ENCODE measurements around the gene DPRX.

The DPRX gene, protein sequence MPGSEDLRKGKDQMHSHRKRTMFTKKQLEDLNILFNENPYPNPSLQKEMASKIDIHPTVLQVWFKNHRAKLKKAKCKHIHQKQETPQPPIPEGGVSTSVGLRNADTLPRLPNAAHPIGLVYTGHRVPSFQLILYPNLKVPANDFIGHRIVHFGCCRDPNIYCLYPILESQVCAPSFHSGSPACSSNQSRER

DNA sequence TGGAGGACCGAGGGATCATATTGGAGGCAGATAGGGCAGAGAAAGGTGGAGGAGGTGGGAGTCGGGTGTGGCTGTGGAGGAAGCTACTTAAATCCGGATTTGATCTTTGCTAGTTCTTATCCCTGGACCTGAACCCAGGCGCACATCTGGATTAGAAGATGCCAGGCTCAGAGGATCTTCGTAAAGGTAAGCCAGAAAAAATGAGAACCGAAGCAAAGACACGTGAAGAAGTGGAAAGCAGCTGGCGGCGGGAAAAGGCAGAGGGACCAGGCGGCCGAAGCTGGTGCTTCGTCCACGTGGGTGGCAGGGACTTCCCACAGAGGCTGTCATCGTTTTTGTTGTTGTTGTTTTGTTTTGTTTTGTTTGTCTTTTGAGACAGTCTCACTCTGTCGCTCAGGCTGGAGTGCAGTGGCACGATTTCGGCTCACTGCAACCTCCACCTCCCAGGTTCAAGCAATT, at the start of gene DPRX:
DPRX (plus strand) TSS at position 51 of the 459 bp plus-strand sequence; CDS start at position 159, 108 bp downstream.
- no peak for DNase-seq

DNA sequence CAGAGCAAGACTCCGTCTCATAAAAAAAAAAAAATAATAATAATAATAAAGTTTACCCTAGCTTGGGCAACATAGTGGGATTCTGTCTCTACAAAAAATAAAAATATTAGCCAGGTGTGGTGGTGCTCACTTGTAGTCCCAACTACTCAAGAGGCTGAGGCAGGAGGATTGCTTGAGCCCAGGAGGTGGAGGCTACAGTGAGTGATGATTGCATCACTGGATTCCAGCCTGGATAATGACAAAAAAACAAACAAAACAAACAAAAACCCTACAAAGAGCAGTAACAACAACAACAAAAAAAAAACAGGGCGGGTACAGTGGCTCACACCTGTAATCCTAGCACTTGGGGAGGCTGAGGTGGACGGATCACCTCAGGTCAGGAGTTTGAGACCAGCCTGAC, 48.6 kb upstream of the DPRX start:
- no peak for DNase-seq

DNA sequence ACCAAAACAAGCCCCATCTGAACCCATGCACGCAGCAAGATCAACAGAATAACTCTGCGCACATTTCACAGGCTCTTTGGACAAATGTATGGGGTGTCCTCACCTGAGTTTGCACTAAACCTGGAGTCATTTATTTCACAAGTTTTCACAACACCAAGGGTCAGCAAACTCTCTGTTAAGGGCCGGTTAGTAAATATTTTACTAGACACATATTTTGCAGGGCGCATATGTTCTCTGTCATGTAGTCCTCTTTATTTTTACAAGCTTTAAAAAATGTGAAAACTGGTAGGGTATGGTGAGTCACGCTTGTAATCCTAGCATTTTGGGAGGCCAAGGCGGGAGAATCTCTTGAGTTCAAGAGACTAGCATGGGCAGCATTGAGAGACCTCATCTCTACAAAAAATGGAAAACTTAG, 45.5 kb upstream of the DPRX start:
- no peak for DNase-seq

DNA sequence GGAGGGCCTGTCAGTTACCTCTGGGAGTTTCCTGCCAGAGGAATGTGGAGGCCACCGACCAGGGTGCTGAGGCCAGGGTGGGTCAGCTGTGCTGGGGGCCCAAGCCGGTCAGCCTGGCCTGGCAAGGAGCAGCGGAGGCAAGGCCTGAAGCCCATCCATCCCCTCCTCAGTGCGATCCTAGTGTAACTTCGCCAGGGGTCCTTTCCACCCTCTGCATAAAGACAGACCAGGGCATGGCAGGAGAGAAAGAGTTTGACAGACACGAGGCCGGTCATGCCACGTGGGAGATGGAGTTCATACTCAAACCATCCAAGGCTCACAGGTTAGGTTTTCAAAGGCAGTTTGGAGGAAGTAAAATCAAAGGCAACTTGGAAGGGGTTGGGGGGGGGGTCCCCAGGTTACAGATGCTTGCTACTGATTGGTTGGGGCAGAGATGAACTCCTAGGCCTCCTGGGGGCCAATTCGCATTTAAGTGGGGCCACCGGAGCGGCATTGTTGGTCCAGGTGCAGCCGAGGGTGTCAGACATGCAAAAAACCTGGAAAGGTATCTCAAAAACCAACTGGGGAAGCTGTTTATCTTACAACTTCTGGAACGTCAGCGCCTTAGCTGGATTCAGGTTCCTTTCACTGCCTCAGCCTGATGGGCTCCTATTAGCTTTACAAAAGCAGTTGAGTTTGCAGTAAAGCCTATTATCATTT, 36.8 kb upstream of the DPRX start:
- no peak for DNase-seq

DNA sequence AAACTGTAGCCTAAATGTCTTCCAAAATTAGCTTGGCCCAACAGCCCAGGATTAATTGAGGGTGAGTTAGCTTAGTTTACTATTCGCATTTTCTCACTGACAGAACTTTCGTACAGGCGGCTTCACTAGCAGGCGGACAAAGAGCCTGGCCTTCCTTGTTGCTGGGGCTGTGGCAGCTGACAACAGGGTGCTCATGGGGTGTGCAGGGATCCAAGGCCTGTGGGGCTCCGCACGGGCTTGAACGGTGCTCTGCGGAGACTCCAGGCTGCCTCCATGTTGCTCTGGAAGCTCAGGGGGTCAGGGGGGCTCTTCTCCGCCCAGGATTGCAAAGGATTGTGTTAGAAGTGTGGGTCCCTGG, 36.3 kb upstream of the DPRX start:
- DNase-seq, result no peak

DNA sequence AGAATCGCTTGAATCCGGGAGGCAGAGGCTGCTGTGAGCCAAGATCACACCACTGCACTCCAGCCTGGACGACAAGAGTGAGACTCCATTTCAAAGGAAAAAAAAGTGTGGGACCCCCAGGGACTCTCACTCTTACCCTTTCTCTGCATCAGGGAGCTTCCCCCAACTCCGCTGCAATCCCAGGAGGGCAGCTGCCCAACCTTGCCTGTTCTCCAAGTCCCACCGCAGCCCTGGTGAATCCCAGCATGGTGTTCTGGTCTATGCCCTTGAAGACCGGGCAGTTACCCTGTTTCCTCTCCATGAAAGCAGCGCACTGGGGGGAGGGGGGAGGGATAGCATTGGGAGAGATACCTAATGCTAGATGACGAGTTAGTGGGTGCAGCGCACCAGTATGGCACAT, 35.7 kb upstream of the DPRX start:
- no peak for DNase-seq

DNA sequence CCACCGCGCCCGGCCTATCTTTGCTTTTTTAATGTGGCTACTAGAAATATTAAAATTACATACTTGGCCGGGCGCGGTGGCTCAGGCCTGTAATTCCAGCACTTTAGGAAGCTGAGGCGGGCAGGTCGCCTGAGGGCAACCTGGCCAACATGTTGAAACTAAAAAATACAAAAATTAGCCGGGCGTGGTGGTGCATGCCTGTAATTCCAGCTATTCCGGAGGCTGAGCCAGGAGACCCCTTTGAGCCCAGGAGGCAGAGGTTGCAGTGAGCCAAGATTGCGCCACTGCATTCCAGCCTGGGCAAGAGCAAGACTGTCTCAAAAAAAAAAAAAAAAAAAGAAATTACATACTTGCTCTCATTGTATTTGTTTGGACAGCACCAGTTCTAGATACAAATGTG, 34.8 kb upstream of the DPRX start:
- DNase-seq, result no peak

DNA sequence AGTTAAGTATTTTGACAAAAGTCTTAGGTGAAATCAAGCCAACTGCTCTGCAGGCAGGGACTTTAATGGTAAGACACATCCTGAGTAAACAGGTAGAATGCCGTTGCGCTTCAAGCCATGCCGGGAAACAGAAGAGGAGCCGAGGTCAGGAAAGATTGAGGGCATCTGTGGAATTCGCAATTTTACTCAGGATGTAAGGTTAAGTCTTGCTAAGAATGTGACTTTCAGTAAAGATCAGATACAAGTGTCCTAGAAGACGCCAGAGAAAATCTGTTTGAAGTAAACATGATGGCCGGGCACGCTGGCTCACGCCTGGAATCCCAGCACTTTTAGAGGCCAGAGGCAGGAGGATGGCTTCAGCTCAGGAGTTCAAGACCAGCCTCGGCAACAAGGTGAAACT, 33.4 kb upstream of the DPRX start:
- DNase-seq, result no peak

DNA sequence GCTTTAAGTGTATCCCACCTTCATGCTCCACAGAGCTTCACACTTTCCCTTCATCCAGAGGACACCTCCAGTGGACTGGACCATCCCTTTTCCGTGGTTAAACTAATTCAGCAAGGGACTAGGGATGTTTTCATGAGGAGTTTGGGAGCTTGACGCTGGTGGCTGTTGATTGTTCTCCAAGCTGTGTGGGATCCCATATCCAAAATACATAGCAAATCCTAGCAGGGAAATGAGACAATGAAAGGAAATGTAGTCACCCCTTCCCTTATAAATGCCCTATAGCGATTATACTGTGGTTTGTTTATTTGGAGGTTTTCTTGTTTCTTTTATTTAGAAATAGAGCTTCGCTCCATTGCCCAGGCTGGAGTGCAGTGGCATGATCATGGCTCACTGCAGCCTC, 31.6 kb upstream of the DPRX start:
- DNase-seq, result no peak

DNA sequence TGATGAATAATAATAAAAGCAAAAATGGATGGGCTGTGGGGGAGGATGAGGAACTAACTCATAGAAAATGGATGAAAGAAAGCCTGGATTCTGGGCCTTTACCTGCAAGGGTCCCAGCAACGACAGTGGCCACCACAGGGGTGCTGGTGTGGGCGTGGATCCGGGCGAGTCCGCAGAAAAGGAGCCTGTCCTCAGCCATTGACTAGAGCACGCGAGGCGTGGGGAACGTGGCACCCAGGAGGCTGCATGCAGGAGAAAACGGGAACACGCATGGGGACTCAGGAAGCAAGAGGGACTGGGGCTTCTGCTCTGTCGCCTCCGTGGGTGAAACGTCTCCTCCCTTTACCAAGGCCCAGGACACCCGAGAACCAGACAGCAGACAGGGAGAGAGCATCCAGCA, 25.8 kb upstream of the DPRX start:
- DNase-seq, result no peak

DNA sequence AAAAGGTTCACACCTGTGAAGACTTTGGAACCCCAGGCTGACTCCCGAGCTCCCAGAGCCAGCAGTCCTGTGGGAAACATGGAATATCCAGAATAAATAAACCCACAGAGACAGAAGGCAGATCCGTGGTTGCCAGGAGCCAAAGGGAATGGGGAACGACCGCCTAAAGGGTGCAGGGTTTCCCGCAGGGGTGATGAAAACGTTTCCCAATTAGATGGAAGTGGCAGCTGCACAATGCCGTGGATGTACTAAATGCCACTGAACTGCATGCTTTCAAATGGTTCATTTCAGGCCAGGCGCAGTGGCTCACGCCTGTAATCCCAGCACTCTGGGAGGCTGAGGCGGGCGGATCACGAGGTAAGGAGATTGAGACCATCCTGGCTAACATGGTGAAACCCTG, 23.4 kb upstream of the DPRX start:
- no peak for DNase-seq

DNA sequence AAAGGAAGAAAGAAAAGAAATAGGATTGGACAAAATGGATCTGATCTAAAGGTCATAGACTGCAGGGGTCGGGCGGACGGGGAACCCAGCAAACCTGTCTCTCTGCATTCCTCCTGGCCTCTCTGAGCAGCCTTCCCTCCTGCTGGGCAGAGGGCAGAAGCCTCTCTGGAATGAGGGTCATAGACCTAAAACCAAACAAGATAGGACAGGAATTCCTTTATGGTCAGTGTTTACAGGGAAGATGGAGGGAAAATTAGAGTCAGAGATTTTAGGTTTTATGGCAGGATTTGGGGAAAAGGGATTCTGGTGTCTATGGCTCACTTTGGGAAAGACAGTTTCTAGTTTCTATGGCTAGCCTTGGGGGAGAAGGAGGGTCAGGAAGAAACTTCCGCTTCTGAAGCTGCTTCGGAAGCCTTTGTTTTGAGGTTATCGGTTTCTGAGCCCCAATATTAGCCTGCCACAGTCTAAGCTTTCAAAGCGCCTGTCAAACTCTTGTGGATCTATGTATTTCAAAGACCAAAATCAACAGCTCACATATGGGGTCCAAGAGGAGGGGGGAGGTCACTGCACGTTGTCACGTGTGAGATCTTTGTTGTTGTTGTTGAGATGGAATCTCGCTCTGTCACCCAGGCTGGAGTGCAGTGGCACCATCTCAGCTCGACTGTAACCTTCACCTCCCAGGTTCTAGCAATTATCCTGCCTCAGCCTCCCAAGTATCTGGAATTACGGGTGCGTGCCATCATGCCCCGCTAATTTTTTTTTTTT, 18.9 kb upstream of the DPRX start:
- DNase-seq, result no peak

DNA sequence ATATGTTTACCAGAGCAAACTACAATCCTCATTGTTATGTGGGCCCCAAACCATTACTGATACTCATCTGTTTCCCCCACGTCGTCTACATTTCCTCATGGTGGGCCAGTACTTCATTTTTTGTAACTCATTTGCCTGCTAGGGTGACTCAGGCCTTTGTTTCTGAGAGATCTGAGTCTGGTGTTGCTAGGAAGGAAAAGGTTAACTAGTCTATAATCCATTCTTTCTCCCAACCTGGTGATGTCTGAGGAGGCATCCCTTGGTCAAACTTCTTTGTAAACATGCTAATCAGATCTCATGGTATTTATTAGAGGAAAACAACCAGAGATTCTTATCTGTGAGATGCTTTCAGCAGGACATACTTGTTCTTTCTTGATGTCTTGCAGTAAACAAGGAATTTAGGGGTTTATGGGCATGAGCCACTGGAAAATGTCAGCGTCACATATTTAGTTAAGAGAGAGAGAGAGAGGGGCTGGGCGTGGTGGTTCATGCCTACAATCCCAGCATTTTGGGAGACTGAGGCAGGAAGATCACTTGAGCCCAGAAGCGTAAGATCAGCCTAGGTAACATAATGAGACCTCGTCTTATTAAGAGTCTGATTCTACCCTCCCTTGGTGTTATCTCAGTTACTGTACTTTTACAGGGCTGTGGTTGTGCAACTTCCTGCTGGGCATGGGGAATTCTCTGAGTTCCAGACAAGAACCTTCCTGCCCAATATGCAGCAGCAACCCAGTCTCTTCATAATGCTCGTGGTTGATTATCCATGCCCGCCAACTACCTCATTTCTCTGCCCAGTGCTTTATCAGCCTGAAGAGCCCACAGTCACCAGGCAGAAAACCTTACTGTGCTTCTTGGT, 9.7 kb upstream of the DPRX start:
- no peak for DNase-seq

DNA sequence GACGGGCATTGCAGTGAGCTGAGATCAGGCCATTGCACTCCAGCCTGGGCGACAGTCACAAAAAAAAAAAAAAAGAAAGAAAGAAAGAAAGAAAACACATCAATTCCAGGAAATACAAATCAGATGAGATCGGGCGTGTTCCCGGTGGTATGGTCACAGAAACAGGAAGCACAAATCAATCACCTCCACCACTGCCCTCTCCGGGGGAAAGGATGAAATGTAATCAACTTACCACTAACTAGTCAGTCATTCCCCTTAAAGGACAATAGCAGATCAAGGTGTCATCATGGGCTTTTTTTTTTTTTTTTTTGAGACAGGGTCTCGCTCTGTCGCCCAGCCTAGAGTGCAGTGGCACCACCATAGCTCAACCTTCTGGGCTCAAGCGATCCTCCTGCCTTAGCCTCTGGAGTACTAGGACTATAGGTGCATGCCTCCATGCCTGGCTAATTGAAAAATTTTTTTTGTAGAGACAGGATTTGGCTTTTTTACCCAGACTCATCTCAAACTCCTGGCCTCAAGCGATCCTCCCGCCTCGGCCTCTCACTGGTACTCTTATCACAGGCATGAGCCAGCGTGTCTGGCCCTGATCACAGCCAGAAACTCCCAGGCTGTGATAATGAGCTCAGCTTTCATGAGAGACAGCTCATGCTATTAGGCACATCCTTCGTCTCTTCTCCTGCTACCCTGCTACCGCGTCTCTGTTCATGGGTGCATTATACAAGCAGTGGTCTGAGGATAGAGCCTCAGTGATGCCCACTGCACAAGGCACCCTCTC, 6.8 kb upstream of the DPRX start:
- DNase-seq, result no peak

DNA sequence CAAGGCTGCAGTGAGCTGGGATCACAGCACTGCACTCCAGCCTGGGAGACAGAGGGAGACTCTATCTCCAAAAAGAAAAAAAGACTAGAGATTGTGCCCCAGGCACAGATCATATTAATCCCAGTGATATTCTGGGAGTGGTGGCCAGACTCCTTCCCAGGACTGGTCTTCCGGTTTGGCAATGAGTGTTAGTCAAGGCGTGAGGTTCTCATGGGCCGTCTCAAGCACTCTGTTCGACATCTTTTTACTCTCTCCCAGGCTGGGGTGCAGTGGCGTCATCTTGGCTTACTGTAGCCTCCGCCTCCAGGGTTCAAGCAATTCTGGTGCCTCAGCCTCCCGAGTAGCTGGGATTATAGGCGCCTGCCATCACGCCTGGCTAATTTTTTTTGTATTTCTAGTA, 5.3 kb upstream of the DPRX start:
- no peak for DNase-seq

DNA sequence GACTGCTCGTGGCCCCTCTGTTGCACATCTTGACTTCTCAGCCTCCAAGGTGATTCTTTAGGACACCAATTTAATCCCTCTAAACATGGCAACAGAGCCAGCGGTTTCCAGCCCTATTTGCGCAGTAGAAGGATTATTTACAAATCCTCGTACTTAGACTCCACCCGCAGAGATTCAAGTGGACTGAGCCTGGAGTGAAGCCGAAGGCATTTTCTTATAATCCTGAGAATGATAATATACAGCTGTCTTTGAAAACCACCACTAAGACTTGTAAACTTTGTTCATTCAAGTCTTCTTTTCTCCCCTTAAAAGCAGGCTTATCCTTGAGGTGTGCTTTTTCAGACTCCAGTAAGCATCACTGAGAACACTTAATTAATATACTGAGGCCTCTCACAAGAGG, 4.8 kb upstream of the DPRX start:
- no peak for DNase-seq

DNA sequence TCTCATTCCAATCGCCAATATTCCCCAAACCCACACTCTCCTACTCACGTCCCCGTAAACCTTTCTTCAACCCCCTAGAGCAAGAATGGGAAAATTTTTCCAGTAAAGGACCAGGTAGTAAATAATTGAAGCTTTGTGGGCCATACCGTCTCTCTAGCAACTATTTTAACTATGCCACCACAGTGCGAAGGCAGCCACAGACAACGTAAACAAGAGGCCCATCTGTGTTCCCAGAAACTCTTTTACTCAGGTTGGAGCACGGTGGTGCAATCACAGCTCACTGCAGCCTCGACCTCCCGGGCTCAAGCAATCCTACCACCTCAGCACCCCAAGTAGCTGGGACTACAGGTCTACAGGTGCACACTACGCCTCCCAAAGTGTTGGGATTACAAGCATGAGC, 3.0 kb downstream of the DPRX start:
- DNase-seq, result no peak

DNA sequence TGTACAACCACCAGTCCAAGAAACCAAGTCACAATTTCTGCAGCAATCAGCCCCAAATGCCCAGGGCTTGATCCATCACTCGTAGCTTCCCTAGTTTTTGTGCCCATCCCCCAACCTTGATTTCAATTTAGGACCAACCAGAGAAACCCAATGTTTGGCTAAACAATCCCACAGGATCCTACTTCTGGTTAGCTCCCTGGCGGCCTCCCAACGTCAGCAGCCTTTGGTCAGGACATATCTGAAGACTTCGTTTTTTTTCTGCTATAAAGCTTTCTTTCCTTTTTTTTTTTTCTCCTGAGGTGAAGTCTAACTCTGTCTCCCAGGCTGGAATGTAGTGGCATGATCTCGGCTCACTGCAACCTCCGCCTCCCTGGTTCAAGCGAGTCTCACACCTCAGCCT, 7.7 kb downstream of the DPRX start:
- DNase-seq, result no peak

DNA sequence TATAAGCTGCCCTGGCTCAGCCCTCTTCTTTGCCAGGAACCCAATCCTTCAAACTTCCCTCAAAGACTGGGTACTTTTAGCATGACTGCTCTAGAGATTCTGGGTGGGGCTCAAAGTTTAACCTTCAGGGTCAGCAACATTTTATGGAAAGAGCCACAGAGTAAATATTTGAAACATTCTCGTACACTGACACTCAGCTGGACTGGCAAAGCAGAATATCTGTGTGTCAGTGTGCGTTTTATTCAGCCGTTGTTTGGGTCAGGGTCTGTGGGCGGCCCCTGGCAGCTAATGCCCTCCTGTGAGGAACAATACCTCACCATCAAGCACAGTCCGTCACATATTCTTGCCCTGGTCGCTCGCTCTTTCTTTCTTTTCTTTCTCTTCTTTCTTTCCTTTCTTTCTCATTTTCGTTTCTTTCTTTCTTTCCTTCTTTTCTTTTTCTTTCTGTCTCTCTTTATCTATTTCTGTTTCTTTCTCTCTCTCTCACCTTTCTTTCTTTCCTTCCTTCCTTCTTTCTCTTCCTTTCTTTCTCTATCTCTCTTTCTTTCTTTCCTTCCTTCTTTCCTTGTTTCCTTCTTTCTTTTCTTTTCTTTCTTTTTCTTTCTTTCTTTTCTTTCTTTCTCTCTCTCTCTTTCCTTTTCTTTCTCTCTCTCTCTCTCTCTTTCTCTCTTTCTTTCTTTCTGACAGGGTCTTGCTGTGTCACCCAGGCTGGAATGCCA, 10.7 kb downstream of the DPRX start:
- DNase-seq, result no peak

DNA sequence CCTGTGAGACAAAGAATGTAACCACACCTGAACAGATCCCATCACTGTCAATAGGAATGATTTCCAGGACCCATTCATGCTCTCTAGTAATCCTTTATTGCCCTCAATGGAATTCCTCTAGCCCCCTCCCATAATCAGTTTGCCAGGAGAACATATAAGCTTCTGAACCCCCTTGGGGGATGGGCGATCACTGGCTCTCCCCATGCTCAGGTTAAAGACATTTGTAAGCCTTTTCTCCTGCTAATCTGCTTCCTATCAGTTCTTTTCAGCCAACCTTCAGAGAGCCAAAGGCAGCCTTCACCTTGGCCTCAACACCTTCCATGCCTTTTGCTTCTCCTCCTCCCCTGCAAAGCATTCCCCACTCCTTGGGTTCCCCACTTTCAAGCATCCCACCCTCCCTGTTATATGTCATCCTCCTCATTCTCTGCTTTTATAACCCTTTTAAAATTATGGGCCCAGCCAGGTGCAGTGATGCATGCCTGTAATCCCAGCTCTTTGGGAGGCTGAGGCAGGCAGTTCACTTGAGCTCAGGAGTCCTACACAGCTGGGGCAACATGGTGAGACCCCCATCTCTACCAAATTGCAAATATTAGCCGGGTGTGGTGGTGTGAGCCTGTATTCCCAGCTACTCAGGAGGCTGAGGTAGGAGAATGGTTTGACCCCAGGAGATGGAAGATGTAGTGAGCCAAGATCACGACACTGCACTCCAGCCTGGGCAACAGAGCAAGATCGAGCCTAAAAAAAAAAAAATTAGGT, 12.4 kb downstream of the DPRX start:
- DNase-seq, result no peak

DNA sequence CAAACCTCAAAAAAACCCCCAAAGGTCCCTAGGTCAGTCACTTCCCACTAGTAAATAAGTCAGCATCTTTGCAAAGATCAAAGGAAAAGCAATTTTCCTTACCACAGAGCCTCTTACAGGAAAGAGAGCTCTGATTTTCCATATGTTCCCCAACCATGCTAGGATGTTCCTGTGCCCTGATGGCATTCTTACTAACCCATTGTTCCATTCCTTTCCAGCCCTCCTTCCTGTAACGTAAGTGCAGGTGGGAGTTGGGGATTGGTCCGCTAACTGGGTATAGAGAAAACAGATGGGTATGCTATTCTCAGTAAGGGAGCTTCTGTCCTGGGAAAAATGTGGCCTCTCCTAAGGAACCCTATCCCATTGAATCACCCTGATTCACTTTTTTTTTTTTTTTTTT, 14.3 kb downstream of the DPRX start:
- no peak for DNase-seq

All from NCI-H1417 treated with DMSO at 0.1 percent for 48 hours (cell line).